NB4 (cell line): Measurements from ENCODE around the gene MAGI1.

ENCODE experiments used
- CTCF ChIP-seq: IDR thresholded peaks from one replicate; pipeline ENCODE4 v1.5.1; 2012; ENCODE audit warnings: low read depth, low read length
- MAX ChIP-seq: IDR thresholded peaks from 2 replicates; pipeline ENCODE4 v1.6.1; 2011; ENCODE audit warnings: low read depth, low read length

GRCh38 chr3:65379223-65379622, 659.5 kb downstream of the MAGI1 start:
- TF ChIP-seq CTCF (no peak), MAX (no peak)
